Measurements from ENCODE around the gene MIPOL1.
"Not testable (repeated sequence)": the region's sequence is repeated elsewhere in the genome, so short reads cannot be mapped to it uniquely, and the experiment has no call there.

Gene MIPOL1, protein sequence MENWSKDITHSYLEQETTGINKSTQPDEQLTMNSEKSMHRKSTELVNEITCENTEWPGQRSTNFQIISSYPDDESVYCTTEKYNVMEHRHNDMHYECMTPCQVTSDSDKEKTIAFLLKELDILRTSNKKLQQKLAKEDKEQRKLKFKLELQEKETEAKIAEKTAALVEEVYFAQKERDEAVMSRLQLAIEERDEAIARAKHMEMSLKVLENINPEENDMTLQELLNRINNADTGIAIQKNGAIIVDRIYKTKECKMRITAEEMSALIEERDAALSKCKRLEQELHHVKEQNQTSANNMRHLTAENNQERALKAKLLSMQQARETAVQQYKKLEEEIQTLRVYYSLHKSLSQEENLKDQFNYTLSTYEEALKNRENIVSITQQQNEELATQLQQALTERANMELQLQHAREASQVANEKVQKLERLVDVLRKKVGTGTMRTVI

DNA sequence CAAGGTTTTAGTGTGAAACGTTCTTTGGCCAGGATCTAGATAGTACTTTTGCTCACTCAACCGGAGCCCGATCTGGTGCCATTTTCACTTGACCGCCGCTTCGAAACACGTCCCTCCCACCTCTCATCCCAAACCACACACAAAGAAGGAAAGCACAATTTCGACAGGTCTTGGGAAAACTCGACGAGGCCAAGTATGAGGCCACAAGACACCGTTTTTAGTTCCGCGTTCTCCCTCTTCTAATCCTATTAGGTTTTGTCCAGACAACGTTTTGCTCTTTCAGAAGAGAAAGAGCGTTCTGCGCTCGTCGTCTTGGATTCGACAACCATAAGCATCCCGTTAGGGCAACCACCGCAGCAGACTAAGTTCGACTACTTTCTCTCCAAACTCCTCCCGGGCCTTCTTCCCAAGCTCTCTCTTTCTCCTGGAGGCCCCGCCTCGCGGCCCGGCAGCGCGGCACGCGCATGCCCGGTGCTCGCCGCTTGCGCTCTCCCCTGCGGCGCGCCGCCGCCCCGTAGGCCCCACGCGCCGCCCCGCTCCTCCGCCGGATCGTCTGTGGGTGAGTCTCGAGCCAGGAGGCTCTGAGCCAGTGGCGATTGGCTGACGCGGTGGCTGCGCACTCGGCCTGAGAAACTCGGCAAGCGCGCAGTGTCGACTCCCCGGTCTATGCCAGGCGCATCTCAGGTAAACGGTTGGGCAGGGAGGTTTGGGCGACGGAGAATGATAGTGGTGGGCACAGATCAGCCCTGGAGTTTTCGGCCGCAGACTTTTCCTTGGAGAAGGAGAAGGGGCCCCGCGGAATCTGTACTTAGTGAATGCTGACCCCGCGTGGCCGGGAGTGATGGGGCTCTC is at the start of gene MIPOL1:
Gene MIPOL1 (plus strand): TSS at position 517 of the 852 bp plus-strand sequence. CDS start 49,952 bp downstream, outside the sequence.
- no peak for DNase-seq

DNA sequence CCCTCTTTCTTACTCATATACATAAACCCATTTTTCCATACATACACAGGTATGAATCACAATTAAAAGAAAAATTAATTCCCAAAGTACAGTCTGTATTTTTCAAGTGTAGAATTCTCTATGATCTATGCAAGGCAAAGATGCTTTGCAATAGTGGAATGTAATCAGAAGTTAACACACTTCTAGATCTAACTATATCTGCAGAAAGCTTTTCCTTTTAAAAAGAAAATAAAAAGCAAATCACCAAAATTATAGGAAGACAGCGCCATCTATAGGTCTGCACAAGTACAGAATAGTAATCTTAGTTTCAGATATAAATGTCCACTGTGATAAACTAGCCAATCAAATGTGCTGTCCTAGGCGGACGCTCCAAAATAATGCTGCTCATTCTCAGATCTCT is 47.3 kb upstream of the MIPOL1 start:
- DNase-seq = no peak

DNA sequence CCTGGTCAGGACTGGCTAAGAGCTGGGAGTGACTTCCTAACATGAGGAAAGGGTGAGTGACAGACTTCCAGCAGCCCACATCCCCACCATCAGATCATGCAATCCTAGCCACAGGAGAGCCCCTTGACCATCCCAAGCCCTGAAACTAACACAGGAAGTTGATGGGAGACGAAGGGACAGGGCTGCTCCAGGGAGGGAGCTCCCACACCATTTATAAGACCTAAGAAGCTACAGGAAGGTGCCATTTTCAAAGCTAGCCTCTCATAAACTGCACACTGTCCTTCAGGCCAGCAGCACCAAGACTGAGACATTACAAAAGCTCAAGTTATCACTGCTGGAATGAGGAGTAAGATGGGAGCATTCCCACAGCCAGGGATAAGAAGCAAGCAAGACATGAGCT is 44.7 kb upstream of the MIPOL1 start:
- no peak for DNase-seq

DNA sequence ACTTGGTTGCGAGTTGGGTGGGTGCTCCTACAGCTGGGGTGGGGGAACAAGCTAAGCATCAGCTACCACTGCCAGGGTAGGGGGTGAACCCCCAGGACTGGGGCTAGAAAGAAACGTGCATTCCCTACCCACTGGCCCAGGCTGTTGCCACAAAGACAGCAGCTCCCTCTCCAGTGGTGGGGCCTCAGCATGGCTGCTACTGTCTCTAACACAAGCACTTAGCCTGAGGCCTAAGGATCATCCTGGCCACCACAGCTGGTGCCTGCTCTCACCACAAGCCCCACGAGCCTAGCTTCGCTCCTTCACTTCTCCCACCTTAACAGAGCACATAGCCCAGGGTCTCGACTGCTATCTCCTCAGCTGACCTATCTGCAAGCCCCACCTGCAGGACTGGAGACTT is 44.3 kb upstream of the MIPOL1 start:
- DNase-seq = no peak

DNA sequence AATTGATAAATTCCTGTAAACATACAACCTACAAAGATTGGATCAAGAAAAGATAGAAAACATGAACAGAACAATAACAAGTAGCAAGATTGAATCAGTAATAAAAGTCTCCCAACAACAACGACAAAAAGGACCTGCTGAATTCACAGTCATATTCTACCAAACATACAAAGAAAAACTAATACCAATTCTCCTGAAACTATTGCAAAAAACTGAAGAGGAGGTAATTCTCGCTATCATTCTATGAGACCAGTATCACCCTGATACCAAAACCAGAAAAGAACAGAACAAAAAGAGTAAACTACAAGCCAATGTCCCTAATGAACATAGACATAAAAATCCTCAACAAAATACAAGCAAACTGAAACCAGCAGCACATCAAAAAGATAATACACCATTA is 39.8 kb upstream of the MIPOL1 start:
- DNase-seq = no peak

DNA sequence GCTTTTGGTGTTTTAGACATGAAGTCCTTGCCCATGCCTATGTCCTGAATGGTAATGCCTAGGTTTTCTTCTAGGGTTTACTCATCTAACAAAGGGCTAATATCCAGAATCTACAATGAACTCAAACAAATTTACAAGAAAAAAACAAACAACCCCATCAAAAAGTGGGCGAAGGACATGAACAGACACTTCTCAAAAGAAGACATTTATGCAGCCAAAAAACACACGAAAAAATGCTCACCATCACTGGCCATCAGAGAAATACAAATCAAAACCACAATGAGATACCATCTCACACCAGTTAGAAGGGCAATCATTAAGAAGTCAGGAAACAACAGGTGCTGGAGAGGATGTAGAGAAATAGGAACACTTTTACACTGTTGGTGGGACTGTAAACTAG is 35.4 kb upstream of the MIPOL1 start:
- DNase-seq = not testable (repeated sequence)

DNA sequence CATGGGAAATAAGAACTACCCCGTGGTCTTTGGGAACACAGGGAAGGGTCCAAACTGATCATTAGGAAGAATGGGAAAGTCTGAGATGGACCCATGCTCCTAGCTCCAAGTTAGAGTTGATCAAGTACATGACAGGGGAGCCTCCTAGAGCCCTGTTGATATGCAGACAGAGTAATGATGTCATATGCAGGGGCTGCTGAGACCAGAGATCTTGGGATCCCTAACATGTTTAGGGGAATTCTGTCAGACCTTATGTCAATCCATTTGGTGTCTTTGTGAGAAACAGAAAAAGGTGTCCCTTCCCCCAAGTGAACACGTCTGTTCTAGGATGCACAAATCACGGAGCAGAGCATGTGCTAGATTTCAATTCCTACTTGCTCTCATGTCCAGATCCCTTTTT is 31.9 kb upstream of the MIPOL1 start:
- no peak for DNase-seq

DNA sequence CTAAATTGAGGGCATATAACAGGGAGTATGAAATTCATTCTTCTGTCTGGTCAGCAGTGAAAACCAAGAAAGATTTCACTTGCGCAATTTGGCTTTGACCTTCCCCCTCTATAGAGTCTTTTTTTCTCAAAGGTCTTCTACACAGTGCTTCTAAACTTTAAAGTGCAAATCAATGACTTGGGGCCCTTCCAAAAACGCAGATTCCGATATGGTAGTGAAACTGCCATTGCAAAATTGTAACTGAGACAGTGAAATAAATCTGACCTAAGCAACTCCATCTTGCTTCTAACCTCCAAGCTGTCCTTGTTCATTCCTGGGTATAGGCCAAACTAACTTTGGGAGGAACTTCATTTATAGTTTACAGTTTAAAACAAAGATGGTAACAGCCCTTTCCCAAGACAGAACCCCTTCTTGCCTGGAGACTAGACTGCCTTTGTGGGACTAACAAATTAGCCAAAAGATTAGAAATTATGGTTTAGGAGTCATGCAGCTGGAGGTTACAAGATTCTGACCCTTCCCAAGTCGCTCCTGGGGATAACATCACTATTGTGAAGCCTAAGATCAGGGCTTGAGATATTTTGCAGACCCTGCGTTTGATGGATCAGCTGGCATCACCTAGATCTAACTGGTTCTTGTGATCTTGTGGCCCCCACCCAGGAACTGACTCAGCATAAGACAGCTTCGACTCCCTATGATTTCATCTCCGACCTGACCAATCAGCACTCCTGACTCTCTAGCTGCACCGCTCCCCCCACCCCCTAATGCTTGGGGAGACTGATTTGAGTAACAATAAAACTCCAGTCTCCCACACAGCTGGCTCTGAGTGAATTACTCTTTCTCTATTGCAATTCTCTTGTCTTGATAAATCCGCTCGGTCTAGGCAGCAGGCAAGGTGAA is 30.3 kb upstream of the MIPOL1 start:
- no peak for DNase-seq

DNA sequence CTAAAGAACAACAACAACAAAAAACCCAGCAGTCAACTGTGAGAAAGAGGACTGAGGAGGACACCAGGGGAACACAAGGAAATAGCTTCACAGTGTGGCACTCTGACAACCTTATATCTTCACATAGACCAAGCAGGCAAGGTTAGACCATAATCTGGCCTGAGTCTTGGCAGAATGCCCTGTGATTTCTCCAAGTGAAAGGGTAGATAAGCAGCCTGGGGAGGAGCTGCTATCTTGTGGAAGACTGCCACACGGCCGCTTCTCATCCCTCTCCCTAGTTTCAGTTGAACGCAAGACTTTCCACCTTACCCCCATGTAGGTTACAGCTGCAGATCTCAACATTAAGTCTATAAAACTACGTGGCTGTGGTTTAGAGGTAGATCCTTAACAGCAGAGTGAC is 29.0 kb upstream of the MIPOL1 start:
- no peak for DNase-seq

DNA sequence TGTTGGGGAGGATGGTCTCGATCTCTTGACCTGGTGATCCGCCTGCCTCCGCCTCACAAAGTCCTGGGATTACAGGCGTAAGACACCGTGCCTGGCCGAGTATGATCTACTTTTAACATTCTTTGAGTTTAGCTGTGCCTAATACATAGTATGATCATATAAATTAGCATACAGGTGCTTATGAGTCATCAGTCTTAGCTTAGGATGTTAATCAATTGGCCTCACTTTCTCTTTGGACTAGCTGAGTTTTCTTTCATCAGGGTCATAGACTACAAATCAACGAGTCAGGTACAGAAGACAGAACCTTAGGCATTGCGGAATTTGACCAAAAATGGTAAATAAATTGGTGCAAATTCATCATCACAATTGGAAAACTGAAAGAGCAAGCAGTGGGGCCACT is 27.5 kb upstream of the MIPOL1 start:
- DNase-seq = no peak

DNA sequence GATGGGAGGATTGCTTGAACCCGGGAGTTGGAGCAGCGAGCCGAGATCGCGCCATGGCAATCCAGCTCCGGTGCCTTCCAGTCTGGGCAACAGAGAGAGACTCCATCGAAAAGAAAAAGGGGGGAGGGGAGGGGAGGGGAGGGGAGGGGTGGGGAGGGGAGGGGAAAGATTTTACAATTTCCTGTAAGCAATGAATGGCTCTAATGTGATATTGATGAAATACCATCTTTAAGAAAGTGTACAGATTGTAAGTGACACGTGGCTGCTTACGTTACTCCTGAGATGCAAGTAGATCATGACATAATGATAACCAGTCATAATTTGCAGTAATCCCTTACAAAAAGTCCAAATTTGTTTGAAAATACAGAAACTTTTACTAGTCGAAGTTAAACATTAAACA is 26.7 kb upstream of the MIPOL1 start:
- no peak for DNase-seq

DNA sequence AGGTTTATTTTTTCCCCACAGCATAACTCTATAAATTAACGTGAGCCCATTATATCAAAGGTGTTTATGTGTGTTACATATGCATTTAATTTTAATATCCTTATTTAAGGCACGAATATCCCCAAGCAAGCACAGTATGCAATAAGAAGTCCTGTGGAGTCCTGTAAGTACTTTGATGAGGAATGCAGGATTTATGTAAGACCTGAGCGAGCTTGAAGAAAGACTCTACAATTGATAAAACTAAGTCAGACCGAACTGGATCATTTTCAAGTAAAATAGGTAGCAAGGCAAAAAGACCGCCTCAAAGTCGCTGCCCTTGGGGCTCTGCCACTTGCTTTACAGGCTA is 26.1 kb upstream of the MIPOL1 start:
- no peak for DNase-seq

DNA sequence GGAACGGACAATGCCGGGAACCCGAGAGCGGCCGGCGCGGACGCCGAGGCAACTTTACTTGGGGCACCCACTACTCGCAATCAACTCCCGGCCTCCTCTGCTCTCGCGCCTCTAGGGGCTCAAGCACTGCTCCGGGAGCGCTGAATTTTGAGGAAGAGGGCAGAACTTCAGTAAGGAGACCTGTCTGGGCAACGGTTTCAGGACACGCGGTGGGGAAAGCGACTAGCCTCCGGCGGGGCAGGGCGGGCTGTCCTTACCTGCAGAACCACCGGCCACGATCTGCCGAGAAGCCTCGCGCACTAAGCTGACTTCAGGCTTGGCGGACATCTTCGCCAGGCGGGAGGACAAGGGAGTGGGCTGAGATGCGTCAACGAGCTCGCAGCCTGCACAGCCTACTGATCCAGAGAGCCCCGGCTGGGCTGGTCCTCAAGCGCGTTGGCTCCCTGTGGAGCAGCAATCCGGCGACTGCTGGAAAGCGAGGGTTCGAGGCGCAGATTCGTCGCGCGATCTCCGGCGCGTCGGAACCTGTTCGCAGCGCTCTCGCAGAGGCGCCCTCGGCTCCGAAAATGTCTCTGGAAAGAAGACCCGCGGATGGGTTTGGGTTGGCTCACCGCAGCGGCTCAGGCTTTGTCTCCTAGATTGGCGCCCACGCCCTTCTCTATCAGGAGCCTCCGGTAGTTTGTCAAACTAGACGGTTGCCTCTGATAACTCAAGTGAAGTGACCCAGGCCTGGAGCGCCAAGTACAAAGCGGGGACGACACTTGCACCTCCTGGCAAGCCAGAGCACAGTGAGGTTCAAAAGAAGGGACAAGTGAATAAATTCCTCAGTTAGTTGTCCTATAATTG is 25.5 kb upstream of the MIPOL1 start, which contains the start of gene SLC25A21:
Gene SLC25A21 (minus strand): TSS at position 583 of the 846 bp plus-strand sequence.
- no peak for DNase-seq

DNA sequence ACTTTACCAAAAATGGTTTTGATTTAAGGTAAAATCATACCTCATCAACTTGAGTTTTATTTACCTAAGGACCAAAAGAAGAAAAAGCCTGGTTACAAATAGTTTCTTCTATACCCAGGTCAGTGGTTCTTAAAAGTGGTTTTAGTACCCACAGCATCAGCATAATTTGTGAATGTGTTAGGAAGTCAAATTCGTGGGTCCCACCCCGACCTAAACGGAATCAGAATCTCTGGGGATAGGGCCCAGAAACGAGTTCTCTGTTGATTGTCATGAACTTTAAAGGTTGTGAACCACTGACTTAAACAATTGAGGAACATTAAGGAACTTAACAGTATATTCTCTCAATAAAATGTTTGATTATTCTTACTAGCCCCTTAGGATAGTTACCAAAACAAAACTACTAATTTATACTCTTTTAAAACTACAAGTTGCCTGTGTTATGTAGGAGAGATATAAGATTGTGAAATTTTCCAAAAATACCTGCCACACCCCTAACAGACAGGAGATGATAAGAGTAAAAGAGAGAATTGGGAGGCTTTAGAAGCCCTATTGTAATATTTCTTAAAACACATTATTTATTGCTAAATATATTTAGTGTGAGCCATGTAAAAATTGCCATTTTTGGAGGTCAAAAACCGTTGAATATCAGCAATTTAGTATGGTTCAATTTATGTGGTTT is 24.7 kb upstream of the MIPOL1 start:
- no peak for DNase-seq

DNA sequence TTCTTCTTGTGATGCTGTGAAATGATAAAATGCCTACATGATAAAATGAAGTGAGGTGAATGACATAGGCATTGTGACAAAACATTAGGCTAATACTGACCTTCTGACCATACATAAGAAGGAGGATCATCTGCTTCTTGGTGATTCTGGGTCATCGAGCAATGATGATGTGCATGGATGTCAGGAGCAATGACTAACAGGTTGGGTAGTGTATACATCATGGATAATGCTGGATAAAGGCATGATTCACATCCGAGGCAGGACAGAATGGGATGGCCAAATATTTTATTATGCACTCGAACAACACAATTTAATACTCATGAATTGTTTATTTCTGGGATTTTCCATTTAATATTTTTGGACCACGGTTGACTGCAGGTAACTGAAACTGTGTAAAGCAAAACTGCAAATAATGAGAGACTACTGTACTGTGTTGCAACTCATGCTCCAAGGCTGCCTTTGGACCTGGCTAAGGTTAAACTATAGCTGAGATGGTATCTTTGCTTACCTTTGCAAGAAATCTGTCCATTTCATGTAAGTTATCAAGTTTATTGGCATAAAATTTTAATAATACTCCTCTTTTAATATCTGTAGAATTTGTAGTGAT is 17.7 kb upstream of the MIPOL1 start:
- DNase-seq = no peak

DNA sequence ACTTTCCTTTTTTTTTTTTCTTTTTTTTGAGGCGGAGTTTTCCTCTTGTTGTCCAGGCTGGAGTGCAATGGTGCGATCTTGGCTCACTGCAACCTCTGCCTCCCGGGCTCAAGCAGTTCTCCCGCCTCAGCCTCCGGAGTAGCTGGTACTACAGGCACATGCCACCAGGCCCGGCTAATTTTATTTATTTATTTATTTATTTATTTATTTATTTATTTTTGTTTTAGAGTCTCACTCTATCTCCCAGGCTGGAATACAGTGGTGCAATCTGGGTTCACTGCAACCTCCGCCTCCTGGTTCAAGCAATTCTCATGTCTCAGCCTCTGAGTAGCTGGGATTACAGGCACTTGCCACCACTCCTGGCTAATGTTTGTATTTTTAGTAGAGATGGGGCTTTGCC is 16.9 kb upstream of the MIPOL1 start:
- DNase-seq = not testable (repeated sequence)

DNA sequence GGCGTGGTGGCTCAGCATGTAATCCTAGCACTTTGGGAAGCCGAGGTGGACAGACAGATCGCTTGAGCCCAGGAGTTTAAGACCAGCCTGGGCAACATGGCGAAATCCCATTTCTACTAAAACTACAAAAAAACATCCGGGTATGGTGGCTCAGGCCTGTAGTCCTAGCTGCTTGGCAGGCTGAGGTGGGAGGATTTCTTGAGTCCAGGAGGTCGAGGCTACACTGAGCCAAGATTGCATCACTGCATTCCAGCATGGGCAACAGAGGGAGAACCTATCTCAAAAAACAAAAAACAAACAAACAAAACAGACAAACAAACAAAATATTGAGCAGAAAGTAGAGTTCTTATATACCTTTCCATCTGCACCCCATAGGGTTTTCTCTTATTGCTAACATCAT is 16.3 kb upstream of the MIPOL1 start:
- no peak for DNase-seq

DNA sequence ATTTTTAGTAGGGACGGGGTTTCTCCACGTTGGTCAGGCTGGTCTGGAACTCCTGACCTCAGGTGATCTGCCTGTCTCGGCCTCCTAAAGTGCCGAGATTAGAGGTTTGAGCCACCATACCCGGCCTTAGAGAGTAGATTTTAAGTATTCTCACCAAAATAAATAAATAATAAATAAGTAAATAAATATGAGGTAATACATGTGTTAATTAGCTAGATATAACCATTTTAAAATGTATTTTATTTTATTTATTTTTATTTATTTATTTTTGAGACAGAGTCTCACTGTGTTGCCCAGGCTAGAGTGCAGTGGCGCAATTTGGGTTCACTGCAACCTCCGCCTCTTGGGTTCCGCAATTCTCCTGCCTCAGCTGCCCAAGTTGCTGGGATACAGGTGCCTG is 13.2 kb upstream of the MIPOL1 start:
- not testable (repeated sequence) for DNase-seq

DNA sequence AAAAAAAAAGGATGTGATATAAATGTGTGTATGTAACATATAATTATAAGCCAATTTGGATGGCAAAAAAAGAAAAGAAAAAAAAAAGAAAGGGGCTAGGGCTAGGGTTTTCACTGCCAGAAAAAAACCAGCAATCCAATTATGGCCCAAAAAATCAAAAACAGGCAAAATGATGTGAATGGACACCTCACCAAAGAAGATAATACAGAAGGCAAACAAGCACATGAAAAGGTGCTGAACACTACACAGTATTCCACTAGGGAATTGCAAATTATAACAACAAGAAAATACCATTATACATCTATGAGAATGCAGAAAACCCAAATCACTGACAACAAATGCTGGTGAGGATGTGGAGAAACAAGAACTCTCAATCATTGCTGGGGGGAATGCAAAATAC is 12.1 kb upstream of the MIPOL1 start:
- DNase-seq = no peak

DNA sequence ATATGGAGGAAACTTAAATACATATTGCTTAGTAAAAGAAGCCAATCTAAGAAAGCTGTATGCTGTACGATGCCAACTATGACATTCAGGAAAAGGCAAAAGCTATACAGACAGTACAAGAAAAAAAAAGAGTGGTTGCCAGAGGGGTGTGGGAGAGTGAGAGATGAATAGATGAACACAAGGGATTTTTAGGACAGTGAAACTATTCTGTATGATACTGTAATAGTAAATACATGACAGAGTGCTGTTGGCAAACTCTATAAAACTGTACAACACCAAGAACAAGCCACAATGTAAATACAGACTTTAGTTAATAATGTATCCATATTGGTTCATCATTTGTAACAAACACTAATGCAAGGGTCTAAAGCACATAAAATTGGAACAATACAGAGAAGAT is 10.9 kb upstream of the MIPOL1 start:
- no peak for DNase-seq

DNA sequence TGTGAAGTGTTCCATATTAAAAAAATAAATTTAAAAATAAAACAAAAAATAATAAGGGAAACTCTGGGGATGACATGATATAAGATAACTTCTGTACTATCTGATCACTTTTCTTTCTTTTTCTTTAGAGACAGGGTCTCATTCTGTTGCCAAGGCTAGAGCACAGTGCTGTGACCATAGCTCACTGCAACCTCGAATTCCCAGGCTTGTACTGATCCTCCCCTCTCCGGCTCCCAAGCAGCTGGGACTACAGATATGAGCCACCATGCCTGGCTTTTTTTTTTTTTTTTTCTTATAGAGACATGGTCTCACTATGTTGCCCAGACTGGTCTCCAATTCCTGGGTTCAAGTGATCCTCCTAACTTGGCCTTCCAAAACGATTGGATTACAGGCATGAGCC is 10.4 kb upstream of the MIPOL1 start:
- DNase-seq = no peak

Measured in NK-92 treated with Interleukin-12 subunit alpha and Interleukin-12 subunit beta, amount 100 ng/mL, for 24 hours (cell line).